GM21737 (cell line): ENCODE data around the gene FAM174C.
"Not testable (repeated sequence)": the region's sequence is repeated elsewhere in the genome, so short reads cannot be mapped to it uniquely, and the experiment has no call there.

Source experiments
- ATAC-seq: cut with Tn5 transposase; IDR thresholded peaks from one replicate; pipeline ENCODE4 v1.9.1; 2021; ENCODE audit warnings: mild to moderate bottlenecking, moderate library complexity; ENCODE audit not compliant: unreplicated experiment

Gene FAM174C

DNA sequence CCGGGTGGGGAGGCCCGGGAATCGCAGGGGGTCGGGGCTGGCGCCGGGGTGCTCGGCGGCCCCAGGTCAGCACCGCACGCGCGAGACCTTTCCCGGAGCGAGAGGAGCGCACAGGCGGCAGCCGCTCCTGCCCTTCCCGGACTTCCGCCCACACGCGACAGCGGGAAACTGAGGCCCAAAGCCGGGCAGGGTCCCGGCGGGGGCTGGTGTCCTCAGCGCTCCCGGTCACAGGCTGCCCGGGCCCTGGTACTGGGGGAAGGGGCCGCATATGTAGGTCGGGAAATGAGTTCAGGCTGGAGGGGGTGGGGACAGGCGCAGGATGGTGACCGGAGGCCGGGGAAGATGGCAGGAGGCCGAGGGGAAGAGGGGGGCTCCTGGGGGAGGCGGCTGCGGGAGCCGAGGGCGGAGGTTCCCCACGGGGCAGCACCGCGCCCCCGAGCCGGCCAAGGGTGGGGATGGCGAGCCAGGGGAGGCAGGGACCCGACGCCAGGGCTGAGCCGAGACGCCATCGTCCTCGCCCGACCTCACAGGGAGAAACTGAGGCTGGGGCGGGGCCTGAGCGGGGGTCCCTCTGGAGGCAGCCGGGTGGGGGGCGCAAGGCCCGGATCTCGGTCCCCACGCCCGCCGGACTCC lies 38.2 kb upstream of the FAM174C start:
- ATAC-seq: no peak

DNA sequence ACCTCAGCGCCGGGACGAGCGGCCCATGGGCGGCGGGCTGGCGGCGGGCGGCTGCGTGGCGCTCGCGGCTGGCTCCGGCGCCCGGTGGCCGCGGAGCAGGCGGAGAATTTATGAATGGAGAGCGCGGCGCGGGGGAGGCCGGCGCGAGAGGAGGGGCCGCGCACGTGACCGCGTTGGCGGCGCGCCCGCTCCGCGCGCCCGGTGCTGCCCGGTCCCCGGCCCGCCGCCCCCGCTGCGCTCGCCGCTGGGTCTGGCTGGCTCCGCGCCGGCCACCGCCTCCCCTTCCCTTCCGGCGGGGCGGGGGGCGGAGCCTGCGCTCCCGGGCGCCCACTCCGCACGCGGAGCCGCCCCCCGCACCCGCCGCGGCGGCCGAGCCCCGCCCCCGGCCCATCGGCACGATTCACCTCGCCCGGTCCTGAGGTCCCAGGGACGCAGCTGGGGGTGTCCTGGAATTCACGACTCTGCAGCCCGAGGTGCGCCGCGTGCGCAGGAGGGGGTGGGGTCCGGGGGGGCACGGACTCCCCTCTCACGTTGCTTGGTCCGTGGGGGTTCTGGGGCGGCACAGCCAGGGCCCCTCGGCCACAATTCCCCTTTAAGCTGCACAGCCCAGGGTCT lies 37.5 kb upstream of the FAM174C start, which contains the start of gene CBARP:
Gene CBARP, minus strand, starts transcription at position 252 of the 615 bp plus-strand sequence. CDS start 1,905 bp downstream, outside the sequence.
- ATAC-seq: no peak

DNA sequence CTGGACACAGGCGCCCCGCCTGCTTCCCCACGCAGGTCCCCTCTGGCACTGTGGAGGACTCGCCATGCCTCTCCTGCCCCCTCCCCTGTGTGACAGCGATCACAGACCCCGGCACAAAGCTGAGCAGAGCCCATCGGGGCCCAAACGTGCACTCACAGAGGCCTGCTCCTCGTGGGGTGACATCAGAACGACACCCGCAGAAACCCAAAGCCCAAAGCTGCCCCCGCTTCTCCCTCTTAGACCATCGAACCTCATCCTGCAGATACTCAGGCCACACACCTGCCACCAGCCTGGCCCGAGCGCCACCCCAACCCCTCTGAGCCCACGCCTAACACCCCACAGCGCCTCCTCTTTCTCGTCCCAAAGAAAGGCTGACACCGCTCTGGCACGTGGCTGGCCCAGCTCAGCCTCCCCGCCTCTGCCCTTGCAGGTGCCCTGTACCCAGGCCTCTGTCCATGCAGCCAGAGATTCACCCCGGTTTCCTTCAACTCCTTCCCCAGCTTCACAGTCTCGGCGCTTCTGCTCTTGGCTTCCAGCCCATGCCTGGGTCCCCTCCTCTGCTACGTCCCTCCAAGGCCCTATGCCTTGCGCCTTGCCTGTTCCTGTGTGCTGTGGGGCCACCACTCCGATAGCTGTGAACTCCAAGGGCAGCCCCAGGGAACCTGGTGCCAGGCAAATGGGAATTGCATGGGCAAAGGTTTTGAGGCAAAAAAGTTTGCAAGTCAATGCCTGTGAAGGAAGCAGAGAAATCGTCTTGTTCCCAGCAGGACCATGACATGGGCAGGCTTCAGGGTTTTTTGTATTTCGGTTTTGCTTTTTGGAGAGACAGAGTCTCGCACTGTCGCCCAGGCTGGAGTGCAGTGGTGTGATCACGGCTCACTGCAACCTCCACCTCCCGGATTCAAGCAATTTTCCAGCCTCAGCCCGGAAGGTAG lies 36.7 kb upstream of the FAM174C start:
- no peak for ATAC-seq

DNA sequence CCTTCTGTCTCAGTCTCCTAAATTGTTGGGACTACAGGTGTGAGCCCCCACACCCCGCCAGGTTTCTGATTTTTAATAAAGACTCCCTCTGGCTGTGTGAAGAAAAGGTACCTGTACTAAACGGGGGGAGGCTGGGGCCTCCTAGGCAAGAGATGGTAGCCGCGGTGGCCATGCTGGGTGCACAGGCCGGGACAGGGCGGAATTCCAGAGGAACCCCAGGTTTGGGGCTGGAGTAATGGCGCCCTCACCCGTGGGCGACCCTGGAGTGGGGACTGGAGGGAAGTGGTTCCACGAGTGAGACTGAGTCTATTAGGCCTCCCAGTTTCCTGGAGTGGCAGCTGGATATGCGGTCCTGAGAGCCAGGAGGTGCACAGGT lies 35.9 kb upstream of the FAM174C start:
- ATAC-seq: no peak

DNA sequence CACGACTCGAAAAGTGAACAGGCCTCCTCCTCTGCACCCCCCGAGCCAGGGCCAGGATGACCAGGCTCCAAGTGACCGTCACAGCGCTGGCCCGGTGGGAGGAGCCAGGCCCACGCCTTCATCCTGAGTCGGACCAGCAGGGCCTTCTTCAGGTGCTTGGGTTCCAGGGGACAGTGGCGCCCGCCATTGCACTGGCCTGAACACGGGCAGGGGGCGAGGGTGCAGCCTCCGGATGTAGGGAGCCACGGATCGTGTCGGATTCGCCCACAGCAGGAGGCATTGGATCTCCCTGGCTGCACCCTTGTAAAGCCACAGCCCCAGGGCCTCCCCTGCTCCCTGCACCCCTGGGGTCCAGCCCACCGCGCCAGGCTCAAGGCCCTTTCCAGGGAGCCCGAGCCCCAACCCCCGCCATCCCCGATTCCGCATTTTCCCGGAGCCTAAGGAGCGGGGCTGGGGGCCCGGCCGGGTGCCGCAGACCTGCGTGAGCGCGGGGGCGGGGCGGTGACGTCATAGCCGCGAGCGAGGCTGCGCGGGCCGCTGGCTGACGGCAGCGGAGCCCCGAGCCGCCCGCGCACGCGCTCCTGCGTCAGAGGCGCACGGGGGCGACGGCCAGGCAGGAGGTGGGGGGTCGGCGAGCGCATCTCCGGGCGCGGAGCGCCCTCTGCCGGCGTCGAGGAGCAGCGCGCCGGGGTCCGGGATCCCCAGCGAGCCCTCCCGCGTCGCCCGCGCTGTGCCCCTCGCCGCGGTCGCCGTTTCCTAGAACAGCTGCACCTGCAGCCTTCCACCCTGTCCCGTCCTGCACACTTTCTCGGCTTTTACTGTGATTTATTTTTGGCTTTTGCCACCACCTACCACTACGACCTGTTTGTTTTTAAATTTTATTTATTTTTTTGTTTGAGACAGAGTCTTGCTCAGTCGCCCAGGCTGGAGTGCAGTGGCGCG lies 35.3 kb upstream of the FAM174C start:
- ATAC-seq: no peak

DNA sequence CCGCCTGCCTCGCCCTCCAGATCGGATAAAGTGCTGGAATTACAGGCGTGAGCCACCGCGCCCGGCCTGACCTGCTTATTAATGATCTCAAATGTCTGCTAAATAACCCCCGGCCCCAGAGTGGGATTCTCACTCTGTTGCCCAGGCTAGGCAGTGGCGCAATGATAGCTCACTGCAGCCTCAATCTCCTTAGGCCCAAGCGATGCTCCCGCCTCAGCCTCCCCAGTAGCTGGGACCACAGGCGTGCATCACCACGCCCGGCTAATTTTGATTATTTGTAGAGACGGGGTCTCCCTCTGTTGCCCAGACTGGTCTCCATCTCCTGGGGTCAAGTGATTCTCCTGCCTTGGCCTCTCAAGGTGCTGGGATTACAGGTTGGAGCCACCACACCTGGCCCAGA lies 34.4 kb upstream of the FAM174C start:
- no peak for ATAC-seq

DNA sequence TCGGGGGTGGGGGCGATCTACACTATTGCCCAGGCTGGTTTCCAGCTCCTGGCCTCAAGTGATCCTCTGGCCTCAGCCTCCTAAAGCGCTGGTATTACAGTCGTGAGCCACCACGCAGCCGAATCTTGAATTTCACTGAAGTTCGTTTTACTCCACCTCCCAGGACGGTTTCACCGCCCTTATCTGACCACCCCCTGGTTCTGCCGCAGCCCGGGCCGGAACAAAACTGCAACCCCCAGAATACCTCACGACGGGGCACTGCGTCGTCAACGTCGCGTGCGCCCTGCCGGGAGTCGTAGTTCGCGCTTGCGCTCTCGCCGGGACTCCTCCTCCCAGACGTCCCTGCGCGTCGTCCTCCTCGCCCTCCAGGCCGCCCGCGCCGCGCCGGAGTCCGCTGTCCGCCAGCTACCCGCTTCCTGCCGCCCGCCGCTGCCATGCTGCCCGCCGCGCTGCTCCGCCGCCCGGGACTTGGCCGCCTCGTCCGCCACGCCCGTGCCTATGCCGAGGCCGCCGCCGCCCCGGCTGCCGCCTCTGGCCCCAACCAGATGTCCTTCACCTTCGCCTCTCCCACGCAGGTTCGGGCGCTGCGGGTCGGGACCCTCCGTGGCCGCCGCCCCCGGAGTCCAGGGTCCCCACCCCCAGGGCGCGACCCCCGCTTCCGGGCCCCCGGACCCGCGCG lies 33.8 kb upstream of the FAM174C start, which contains the start of gene ATP5F1D:
Gene ATP5F1D, plus strand, starts transcription at position 335 of the 679 bp plus-strand sequence. Its CDS starts 100 bp downstream, at position 435.
- ATAC-seq: peak; percentile 39

DNA sequence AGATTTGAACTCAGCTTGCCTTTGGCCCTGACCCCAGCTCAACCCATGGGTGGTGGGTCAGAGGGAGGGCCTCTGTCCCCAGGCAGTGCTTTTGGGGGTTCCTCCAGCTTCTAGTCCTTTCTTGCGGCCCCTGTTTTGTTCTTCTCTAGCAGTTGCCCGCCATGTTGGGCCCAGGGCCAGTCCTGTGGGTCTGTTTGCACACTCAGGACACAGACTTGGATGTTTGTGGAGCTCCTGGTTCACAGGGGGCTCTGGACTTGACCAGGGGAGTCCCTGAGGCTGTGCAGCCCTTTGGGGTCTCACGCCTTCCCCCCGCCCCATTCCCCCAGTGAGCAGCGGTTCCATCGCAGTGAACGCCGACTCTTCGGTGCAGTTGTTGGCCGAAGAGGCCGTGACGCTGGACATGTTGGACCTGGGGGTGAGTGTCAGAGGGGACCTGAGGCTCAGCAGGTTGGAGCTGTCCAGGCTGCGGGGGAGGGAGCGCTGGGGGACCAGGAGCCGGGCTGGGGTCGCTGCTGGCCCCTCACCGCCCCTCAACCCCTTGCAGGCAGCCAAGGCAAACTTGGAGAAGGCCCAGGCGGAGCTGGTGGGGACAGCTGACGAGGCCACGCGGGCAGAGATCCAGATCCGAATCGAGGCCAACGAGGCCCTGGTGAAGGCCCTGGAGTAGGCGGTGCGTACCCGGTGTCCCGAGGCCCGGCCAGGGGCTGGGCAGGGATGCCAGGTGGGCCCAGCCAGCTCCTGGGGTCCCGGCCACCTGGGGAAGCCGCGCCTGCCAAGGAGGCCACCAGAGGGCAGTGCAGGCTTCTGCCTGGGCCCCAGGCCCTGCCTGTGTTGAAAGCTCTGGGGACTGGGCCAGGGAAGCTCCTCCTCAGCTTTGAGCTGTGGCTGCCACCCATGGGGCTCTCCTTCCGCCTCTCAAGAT lies 31.3 kb upstream of the FAM174C start:
- ATAC-seq: peak; percentile 19

DNA sequence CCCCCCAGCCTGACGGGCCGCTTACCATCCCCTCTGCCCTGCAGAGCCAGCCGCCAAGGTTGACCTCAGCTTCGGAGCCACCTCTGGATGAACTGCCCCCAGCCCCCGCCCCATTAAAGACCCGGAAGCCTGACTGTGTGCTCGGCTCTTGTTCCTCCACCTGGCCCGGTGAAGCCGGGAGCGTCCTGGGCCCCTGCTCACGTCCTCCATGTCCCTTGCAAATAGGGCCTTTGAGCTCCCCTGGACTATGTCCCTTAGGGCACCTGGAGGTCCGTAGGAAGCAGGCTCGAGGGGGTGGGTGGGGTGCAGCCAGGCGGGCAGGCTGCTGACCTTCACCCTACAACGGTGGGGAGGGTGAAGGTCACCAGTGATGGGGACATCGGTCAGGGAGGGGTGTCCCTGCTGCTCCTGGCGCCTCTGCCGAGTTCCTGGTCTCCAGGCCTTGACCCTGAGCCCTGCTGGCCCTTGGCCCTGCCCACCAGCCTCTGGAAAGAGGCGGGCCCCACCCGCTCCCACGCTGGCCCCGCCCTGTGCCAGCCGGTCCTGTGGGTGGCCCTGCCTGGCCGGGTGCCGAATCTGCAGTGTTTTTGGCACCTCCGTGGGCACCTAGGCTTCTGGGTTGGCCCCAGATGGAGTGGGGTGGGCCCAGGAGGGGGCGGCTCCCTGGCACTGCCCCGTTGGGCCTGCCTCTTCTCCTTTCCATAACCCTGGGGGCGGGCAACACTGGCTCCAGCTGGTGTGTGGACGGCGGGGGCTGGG lies 30.5 kb upstream of the FAM174C start:
- ATAC-seq: no peak

DNA sequence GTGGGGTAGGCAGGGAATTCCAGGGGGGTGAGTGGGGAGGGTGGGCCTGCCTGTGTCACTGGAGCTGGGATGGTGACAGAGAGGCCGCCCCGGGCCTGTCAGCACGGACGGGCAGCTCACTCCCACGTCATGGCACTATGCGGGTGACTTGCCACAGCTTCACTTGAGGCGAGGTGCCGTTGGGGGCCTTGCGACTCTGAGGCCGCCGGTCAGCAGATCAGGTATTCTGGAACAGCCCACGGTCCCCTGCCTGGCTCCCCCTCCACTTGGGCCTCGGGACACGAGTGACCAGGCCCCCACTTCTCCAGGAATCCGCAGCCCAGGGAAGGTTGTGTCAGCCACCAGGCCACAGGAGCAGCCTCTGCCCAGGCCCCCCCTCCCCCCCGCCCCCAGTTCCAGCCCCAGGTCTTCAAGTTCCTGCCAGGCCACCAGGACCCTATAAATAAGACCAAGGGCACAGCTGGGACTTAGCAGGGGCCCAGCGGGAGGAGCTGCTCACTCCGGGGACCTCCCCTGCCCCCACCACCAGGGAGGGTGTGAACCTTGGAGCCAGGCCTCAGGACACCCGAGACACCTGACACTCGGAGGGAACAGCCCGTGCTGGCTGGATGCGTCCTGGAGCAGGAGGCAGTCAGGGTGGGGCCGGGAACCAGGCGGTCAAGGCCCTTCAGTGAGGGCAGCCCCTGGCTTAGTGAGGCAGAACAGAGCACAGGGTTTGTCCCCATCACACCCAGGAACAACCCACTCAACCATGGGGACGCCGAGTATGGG lies 29.7 kb upstream of the FAM174C start:
- ATAC-seq: no peak

DNA sequence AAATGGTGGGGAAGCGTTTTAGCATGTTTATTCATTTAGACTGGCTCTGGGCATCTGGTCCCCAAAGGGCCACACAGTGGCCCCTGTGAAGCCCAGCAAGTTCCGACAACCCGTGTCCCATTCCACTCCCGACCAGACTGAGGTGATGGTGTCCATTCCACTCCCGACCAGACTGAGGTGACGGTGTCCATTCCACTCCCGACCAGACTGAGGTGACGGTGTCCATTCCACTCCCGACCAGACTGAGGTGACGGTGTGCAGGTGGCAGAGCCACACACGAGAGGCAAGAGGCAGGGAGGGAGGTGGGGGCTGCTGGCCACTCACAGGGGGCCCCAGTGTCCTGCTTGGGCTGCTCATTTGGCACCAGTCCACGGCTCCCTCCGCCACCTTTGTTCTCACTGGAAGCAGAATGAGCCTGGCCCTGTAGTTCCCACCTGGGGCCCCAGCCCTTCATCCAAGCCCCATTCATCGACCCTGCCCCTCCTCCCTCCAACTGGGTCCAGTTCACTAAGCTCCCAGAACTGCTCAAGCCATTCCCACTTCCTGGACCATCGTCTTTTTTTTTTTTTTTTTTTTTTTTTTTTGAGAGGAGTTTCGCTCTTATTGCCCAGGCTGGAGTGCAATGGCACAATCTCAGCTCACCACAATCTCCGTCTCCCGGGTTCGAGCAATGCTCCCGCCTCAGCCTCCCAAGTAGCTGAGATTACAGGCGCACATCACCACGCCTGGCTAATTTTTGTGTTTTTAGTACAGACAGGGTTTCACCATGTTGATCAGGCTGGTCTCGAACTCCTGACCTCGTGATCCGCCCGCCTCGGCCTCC lies 28.9 kb upstream of the FAM174C start:
- not testable (repeated sequence) for ATAC-seq

DNA sequence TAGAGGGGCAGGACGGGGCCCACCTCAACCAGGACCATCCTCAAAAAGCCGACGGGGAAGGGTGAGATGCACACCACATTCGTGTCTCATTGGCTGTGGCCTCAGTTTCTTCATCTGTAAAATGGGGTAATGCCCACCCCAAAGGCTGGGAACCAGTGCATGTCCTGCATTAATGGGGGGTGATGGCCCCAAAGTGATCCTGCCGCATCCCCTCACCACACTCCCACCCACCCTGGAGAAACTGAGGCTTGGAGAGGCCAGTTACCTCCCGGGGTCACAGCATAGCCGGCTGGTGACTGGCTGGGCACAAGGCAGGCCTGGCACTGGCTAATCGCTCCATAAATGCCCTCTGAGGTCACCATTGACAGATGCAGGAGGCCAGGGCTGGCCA lies 27.6 kb upstream of the FAM174C start:
- ATAC-seq: no peak

DNA sequence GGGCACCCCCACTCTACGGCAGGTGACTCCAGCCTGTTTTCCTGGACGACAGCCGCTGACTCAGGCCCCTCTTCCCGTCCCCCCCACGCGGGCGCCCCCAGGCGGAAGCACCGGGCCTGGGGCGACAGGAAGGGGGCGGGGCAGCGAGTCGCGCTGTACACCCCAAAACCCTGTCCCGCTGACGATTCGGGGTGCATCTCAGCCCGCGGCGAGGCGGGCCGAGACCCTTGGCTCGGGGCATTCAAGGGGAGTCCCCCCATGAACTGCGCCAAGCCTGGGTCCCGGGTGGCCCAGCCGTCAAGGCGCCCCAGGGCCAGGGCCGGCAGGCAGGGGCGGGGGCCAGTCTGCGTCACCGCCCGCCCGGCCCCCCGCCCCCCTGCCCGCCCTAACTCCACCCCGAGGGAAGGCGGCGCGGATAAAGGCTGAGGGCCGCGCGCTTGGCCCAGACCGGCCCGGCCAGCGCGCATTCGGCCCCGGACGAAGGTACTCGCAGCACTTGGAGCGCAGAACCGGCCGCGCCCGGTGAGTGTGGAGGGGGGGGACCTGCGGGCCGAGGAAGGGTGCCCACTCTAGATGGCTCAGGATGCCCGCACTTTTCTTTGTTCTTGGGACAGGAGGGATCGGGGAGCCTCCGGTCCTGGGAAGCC lies 27.1 kb upstream of the FAM174C start, which contains the start of gene MIDN:
Gene MIDN, plus strand, starts transcription at position 445 of the 647 bp plus-strand sequence. CDS start 1,714 bp downstream, outside the sequence.
- peak; percentile 12 for ATAC-seq

DNA sequence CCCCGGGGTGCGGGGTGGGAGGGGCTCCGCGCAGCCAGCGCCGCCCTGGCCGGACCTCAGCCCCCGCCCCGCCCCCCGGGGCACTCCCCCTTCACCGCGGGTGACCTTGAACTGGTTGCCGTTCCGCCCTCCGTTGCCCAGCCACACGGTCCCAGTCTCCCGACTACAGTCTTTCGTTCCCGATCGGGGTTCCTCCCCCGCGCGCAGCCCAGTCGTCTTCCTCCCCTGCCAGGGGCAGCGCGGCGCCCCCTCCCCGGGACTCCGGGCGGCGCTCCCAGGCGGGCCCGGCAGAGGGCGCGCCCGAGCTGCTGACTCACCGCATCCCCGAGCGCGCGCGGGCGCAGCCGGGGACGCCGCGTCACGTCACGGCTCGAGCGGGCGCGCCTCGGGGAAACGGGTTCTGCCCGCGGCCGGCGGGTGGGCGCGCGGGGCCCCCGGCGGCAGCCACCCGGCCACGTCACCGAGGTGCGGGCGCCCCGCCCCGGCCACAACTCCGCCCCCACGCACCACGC lies 26.5 kb upstream of the FAM174C start:
- peak; percentile 23 for ATAC-seq

DNA sequence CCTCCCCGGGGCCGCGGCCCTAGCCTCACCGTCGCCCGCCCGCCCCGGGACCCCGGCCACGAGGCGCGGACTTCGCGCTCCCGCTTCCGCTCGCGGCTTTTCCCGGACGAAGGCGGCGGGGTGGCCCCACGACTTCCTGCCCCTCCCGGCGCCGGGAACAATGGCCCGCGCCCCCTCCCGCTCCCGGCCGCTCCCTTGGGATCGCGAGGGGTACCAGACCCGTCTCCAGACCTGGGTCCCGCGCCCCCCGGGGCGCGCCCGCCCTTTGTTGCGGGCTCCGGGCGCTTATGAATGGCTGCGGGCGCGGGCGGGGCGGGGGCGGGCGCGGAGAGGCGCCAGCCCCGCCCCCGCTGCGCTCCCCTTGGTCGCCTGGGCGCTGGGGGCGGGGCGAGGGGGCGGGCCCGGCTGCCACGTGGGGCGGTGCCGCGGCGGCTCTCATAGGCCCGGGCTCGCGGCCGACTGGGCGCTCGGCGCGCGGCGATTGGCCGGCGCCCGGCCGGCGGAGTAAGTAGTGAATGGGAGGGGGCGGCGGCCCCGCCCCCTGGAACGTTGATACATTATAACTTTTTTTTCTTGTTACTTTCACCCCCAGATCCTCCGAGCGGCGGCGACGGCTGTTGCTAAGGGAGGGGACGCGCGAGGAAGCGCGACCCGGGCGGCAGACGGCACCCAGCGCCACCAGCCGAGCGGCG lies 25.9 kb upstream of the FAM174C start:
- ATAC-seq: peak; percentile 37
